GM19395 (cell line): Measurements from ENCODE around the gene GNB1.

Source experiments
- ATAC-seq: cut with Tn5 transposase; IDR thresholded peaks from one replicate; pipeline ENCODE4 v1.9.1; 2021; ENCODE audit warnings: mild to moderate bottlenecking, moderate library complexity; ENCODE audit not compliant: unreplicated experiment

Gene GNB1

GRCh38 chr1:1768249-1768992, 122.5 kb downstream of the GNB1 start:
- no peak for ATAC-seq

- ATAC-seq, result no peak
These were observed 125.9 kb downstream of the GNB1 start for GRCh38 chr1:1764876-1765470.

- ATAC-seq, result no peak
These were observed 126.9 kb downstream of the GNB1 start for GRCh38 chr1:1763657-1764621.

- ATAC-seq, result no peak
These were observed 129.1 kb downstream of the GNB1 start for GRCh38 chr1:1761504-1762376.

GRCh38 chr1:1760715-1761114, 130.2 kb downstream of the GNB1 start:
- no peak for ATAC-seq

- no peak for ATAC-seq
These were observed 130.6 kb downstream of the GNB1 start for GRCh38 chr1:1760345-1760650.

DNA sequence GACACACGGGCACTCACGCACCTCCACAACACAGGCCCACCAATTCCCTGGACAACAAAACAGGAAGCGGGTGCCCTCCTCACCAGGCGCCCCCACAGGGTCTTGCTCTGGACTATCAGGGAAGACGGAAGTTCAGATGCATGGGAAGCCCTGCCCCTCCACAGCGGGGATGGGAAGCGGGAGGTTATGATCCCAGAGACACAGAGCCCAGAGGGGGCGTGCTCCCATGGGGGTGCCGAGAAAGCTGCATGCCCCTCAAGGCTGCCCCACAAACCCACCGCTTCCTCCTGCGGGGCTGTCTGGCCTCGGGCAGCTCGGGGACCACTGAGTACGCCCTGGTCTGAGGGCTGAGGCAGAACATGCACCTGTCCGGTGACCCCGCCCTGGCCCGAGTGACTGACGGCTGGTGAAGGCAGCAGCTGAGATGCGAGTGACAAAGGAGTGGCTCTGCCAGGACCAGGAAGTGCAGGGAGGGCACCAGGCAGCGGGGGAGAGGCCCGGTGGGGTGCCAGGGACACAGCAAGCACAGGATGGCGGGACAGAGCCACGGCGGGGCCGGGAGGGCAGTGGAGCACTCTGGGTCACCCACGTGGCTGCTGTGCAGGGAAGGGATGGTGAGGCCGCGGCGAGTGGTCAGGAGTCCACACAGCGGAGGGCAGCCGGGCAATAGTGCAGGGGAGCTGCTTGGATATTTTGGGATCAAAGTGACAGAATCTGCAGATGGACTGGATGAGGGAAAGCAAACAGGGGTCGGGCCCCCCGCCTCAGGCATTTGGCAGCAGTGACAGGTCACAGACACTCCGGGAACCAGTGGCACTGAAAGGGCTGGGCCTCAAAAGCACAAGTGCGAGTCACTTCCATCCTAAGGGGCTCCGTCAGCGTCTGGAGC, 131.2 kb downstream of the GNB1 start:
- no peak for ATAC-seq

GRCh38 chr1:1758692-1759455, 132.0 kb downstream of the GNB1 start:
- ATAC-seq, result no peak

DNA sequence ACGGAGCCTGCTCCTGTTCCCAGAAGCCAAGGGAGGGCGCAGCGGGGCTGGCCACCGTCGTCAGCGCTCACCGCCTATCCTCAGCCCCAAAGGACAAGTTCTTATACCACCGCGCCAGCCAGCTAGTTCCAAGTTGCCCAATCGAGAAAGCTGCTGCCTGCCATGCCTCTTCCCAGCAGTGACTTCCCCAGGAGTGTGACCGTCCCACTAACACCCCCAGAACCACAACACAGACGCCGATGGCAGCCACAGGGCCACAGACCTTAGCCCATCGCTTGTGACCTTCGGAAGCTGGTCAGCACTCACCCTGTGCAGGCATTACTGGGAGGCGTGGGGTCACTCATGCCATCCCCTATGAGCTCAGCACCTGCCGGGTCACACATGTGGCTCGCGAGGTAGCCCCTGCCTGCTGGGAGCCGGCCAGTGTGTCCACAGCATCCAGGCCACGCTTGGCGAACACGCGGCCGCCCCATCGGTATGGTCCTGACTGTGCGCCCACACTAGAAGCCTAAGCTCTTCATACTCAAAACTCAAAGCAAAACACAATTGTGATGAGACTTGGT, 132.7 kb downstream of the GNB1 start:
- no peak for ATAC-seq

- no peak for ATAC-seq
These were observed 133.3 kb downstream of the GNB1 start for GRCh38 chr1:1757422-1758058.

GRCh38 chr1:1756661-1757421, 134.0 kb downstream of the GNB1 start:
- ATAC-seq, result no peak

- no peak for ATAC-seq
These were observed 135.0 kb downstream of the GNB1 start for GRCh38 chr1:1755852-1756251.

GRCh38 chr1:1755426-1755825, 135.5 kb downstream of the GNB1 start:
- no peak for ATAC-seq

- no peak for ATAC-seq
These were observed 136.7 kb downstream of the GNB1 start for GRCh38 chr1:1754051-1754815.

DNA sequence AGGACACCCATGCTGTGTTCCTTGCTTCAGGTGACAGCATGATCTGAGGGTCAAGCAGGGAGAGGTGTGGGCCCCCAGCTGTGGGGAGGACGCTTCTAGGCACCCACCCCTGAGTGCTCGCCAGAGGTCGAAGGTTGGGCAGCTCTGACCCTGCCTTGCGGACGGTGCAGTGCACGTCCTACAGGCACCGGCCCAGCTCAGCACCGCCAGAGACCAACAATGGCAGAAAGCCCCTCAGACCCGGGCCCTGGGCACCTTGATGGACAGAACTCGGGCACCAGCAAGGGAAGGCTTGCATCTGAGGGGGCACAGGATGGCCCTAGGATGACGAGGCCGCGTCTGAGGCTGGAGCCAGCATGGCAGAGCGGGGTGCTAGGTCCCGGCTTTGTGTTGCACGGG, 137.3 kb downstream of the GNB1 start:
- no peak for ATAC-seq

DNA sequence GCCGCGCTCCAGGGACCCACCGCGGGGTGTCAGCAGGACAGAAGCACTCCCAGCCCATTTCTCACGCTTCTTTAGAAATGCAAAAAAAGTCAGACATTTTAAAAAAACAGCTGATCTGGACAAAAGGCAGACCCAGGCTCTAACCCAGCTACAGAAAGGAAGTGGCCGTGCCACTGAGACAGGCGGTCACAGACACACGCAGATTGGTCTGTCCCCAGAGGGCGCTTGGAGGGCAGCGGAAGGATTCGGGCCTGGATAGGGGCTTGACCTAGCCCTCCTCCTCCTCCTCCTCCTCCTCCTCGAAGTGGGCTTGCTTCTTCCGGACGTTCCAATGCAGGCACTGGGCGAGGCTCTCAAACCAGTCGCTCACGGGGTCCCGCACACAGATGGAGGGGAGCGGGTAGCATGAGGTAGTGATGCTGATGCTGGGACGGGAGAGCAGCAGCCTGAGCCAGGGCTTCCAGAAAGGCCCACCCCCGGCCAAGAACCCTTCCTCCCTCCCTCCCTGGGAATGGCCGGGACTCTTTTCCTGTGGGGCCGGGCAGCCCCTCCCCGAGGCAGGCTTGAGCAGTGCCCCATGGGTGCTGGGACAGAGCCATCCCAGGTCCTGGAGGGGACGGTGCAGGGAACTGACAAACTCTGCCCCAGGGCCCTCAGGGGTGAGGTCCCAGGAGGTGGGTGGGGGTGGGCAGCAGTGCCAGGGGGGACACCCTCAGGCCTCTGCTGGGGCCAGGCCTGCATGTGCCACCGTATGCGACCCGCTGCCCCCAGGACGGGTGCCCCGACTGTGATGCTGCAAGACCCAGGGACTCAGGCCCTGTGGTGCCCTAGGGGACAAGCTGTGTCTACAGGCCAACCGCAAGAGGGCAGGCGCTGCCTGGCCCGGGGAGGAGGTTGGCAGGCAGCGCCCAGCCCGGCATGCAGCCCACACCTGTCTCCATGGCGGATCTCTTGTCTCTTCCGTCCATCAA, 138.0 kb downstream of the GNB1 start:
- no peak for ATAC-seq
